Suprapubic skin (tissue), 3 donors: ENCODE measurements around the gene MIR17HG.

Experiments used
- CTCF ChIP-seq, 2 donors: fragments of 200-600 bp in 1 of 2; fragments of 450-650 bp in 1 of 2; sonication (generic) in 1 of 2; IDR thresholded peaks; one replicate each; pipeline ENCODE4 v1.5.1; 2016 to 2019; ENCODE audit warnings: antibody characterized with exemption in 2 of 2, mild to moderate bottlenecking in 1 of 2, moderate library complexity in 1 of 2
- POLR2A ChIP-seq, 2 donors: fragments of 450-650 bp; IDR thresholded peaks; one replicate each; pipeline ENCODE4 v1.6.1; 2017; ENCODE audit warnings: antibody characterized with exemption in 2 of 2, mild to moderate bottlenecking in 2 of 2, moderate library complexity in 2 of 2

GRCh38 chr13:91298060-91298459 lies 49.4 kb upstream of the MIR17HG start:
- TF ChIP-seq CTCF (IDR thresholded peaks at IDR 0.05) = no peak
- TF ChIP-seq POLR2A (IDR thresholded peaks at IDR 0.05) = no peak
